K562 (cell line): ENCODE data around the gene FAM234A. TPM values are rescaled to one million over a fixed set of nuclear protein-coding genes. Genes with fewer than 3 reads are reported as not detected.

Source experiments
- ATAC-seq: fragments of 200-7000 bp; cut with Tn5 transposase; 3 replicates; pipeline ENCODE4 v1.9.1; 2020; ENCODE audit warnings: moderate library complexity
- BruUV-seq: library from RNA; stranded (reverse); fragments of 400-500 nt; replicated peaks from 2 replicates; lab custom pipeline; 2021; lab: Mats Ljungman, UMichigan
- CTCF ChIA-PET: fragments of 300-600 bp; formaldehyde crosslinking; extraction: SDS; loops from one replicate; lab custom pipeline; 2021; ENCODE audit warnings: low intra/inter-chr PET ratio; lab: Yijun Ruan, JAX
- POLR2A ChIA-PET: fragments of 300-600, 350-650 bp; sonication (Branson Sonifier 250); formaldehyde crosslinking; extraction: SDS; loops from one replicate; lab custom pipeline; 2021; ENCODE audit warnings: antibody characterized with exemption, inconsistent platforms; lab: Yijun Ruan, JAX
- DNase-seq, 4 experiments: peaks; one replicate each; pipeline versions ENCODE4 v3.0.0 to v3.0.0-alpha.2; 2011 to 2018; ENCODE audit warnings: low spot score in 3 of 4, mixed read lengths in 3 of 4; ENCODE audit errors: extremely low read depth in 1 of 4
- FAIRE-seq: peaks from 2 replicates; lab custom pipeline; 2011; peaks lifted over from hg19 to GRCh38; lab: Jason Lieb, UNC
- H2AFZ ChIP-seq: 2 replicates; pipeline ENCODE4 v1.6.0; 2011; ENCODE audit warnings: low read depth, low read length, control low read depth, inconsistent platforms
- H3K27ac ChIP-seq: fragments of 200-600 bp; 3 replicates; pipeline ENCODE4 v1.8.0; 2011; ENCODE audit warnings: low read depth, mild to moderate bottlenecking, control low read depth, inconsistent platforms, low read length, moderate library complexity, mixed read lengths; ENCODE audit errors: extremely low read depth
- H3K27me3 ChIP-seq, 2 experiments: fragments of 300-600 bp in 1 of 2; 2 replicates in 1 of 2; 3 replicates in 1 of 2; pipeline versions ENCODE4 v1.6.0 to v1.8.0; 2011; ENCODE audit warnings: inconsistent platforms in 2 of 2, low read length in 2 of 2, mild to moderate bottlenecking in 1 of 2, mixed read lengths in 1 of 2, moderate library complexity in 1 of 2; ENCODE audit not compliant: control insufficient read depth in 2 of 2, insufficient read depth in 2 of 2
- H3K36me3 ChIP-seq: fragments of 300-600 bp; 3 replicates; pipeline ENCODE4 v1.8.0; 2011; ENCODE audit warnings: mild to moderate bottlenecking, low read length, inconsistent platforms; ENCODE audit not compliant: control insufficient read depth, insufficient read depth
- H3K4me1 ChIP-seq, 2 experiments: fragments of 200-600 bp in 1 of 2; replicated peaks in 1 of 2; 2 replicates in 1 of 2; 3 replicates in 1 of 2; pipeline versions ENCODE4 v1.5.1 to v1.8.0; 2011; ENCODE audit warnings: inconsistent platforms in 2 of 2, low read length in 2 of 2, mild to moderate bottlenecking in 1 of 2, mixed read lengths in 1 of 2, moderate library complexity in 1 of 2; ENCODE audit not compliant: control insufficient read depth in 2 of 2, insufficient read depth in 2 of 2
- H3K4me2 ChIP-seq: 2 replicates; pipeline ENCODE4 v1.6.1; 2011; ENCODE audit warnings: low read length, control low read depth, inconsistent platforms, mixed read lengths; ENCODE audit not compliant: insufficient read depth
- H3K4me3 ChIP-seq: fragments of 200-600 bp; sonication (generic), shearing (Covaris generic); 2 replicates; pipeline ENCODE4 v1.5.1; 2016; ENCODE audit warnings: control low read depth, inconsistent platforms
- H3K79me2 ChIP-seq: fragments of 200-600 bp; 3 replicates; pipeline ENCODE4 v1.8.0; 2011; ENCODE audit warnings: low read length, inconsistent platforms; ENCODE audit not compliant: control insufficient read depth, insufficient read depth
- H3K9ac ChIP-seq, 2 experiments: 2 replicates each; pipeline versions ENCODE4 v1.6.0 to v1.6.1; 2011; ENCODE audit warnings: low read depth in 2 of 2, low read length in 2 of 2, control low read depth in 1 of 2, inconsistent platforms in 1 of 2, mild to moderate bottlenecking in 1 of 2, mixed read lengths in 1 of 2; ENCODE audit not compliant: insufficient read depth in 1 of 2
- H3K9me1 ChIP-seq: one replicate; pipeline ENCODE4 v1.6.0; 2011; ENCODE audit warnings: inconsistent platforms, mild to moderate bottlenecking, low read length, moderate library complexity; ENCODE audit not compliant: control insufficient read depth, insufficient read depth
- H3K9me3 ChIP-seq: replicated peaks from 2 replicates; pipeline ENCODE4 v1.5.1; 2011; ENCODE audit warnings: low read depth, low read length, inconsistent platforms; ENCODE audit not compliant: control insufficient read depth, insufficient read depth
- H4K20me1 ChIP-seq: replicated peaks from 2 replicates; pipeline ENCODE4 v1.6.1; 2011; ENCODE audit warnings: low read length, inconsistent platforms, mixed read lengths; ENCODE audit not compliant: control insufficient read depth, insufficient read depth
- BRF1 ChIP-seq: IDR thresholded peaks from 3 replicates; pipeline ENCODE4 v1.6.1; 2011; ENCODE audit warnings: borderline replicate concordance, mild to moderate bottlenecking; ENCODE audit not compliant: insufficient read length; ENCODE audit errors: extremely low read depth
- CBX8 ChIP-seq: fragments of 200-600 bp; sonication (generic); IDR thresholded peaks from 2 replicates; pipeline ENCODE4 v1.6.1; 2012; ENCODE audit warnings: borderline replicate concordance, mixed run types, low read depth, mild to moderate bottlenecking, moderate library complexity, mixed read lengths, low read length, control low read depth, inconsistent platforms; ENCODE audit not compliant: poor library complexity, severe bottlenecking; ENCODE audit errors: extremely low read depth
- ESRRA ChIP-seq: fragments of 450-650 bp; IDR thresholded peaks from 2 replicates; pipeline ENCODE4 v1.6.1; 2014; ENCODE audit warnings: low read depth, mild to moderate bottlenecking, moderate library complexity, borderline replicate concordance
- FOS ChIP-seq: IDR thresholded peaks from 3 replicates; pipeline ENCODE4 v1.6.1; 2011; ENCODE audit not compliant: insufficient read length; ENCODE audit errors: extremely low read depth
- IRF9 ChIP-seq: fragments of 450-650 bp; IDR thresholded peaks from 2 replicates; pipeline ENCODE4 v1.6.1; 2016; ENCODE audit warnings: missing biosample characterization, missing genetic modification characterization
- TBL1XR1 ChIP-seq, 2 experiments: IDR thresholded peaks; 2 replicates each; pipeline ENCODE4 v1.6.1; 2012; ENCODE audit warnings: improper control_type of control experiment in 2 of 2, low read length in 2 of 2, mild to moderate bottlenecking in 1 of 2
- ZEB2 ChIP-seq: fragments of 450-650 bp; IDR thresholded peaks from 2 replicates; pipeline ENCODE4 v1.6.1; 2016
- ZNF354B ChIP-seq: fragments of 250-450 bp; sonication (Bioruptor Pico); IDR thresholded peaks from 2 replicates; pipeline ENCODE4 v1.4.0; 2020
- WGBS: fragments of 100-300 bp; shearing (Covaris generic); methylation state at CpG from one replicate; pipeline ENCODE4 v1.1.6; 2016; ENCODE audit warnings: low coverage, mixed read lengths; ENCODE audit not compliant: insufficient coverage; ENCODE audit errors: missing lambda C conversion rate; 5-methylcytosine and 5-hydroxymethylcytosine counted together
- in situ Hi-C: fragments of 300-500 bp; cut with MboI; formaldehyde crosslinking; loops from 4 replicates; pipeline ENCODE4 v1.15.0; 2018; ENCODE audit warnings: inconsistent platforms, mixed read lengths
- intact Hi-C: fragments of 100-400 bp; cut with micrococcal nuclease; formaldehyde crosslinking; loops from 2 replicates; pipeline ENCODE4 v1.14.2; 2022
- polyA plus RNA-seq, 8 experiments: library from polyadenylated mRNA; depleted of rRNA in 4 of 8; stranded (reverse) in 5 of 8; unstranded in 3 of 8; fragments of >200 nt; fragmentation: Nextera tagmentation in 2 of 8; fragmentation: Illumina TruSeq in 1 of 8; extraction: Ambion mirVana in 2 of 8; extraction: Trizol in 1 of 8; gene quantifications; 2 replicates each; pipeline versions ENCODE4 v1.2.1 to v1.2.3, GENCODE V29; 2011 to 2014; ENCODE audit warnings: inconsistent platforms in 1 of 8, missing spikeins in 1 of 8
- total RNA-seq, 7 experiments: library from RNA; depleted of rRNA in 6 of 7; stranded (reverse); fragments of >200 nt in 6 of 7; fragmentation: Illumina TruSeq in 2 of 7; extraction: Trizol in 2 of 7; gene quantifications; 2 replicates each; pipeline versions ENCODE4 v1.2.1 to v1.2.3, GENCODE V29; 2011 to 2021; ENCODE audit warnings: low replicate concordance in 1 of 7

FAM234A gene
- total and polyA plus RNA-seq, 9 of the 15 experiments (the other 6 are each of a cell fraction or from before 2014, with no cell fraction given) = 1.0 to 47.9 (median 15.0) TPM

- H3K79me2 ChIP-seq = peaks cover 5% of the 10 kb centered on the region; the same call in 1 of the 3 replicates
- DNase-seq = no peak
- H2AFZ ChIP-seq = no peak overlapping the region
- H3K36me3 ChIP-seq = peaks cover 16% of the 10 kb centered on the region; the same call in 2 of the 3 replicates
- intact Hi-C loops (no loop called here), in situ Hi-C loops (no loop called here)
- no peak overlapping the region for H3K4me2 ChIP-seq
- CTCF ChIA-PET = no interaction called here
- no peaks in the 10 kb centered on the region for H3K27me3 ChIP-seq
- no peak overlapping the region for H3K27ac ChIP-seq
- H3K9ac ChIP-seq = no peak overlapping the region
- ATAC-seq = no peak
- no peak for TF ChIP-seq CBX8
- H3K4me3 ChIP-seq = no peak overlapping the region
- no peaks in the 10 kb centered on the region for H3K9me1 ChIP-seq
- POLR2A ChIA-PET = interaction anchor here (1.0 to 3.5 kb wide), 3 partner anchors 10 to 163 kb away, joined by 3 to 14 read pairs (median 4); no protein-coding TSS in a partner anchor
- BruUV-seq = no TSS peak
- H4K20me1 ChIP-seq = no peaks in the 10 kb centered on the region
- H3K9me3 ChIP-seq = no peaks in the 10 kb centered on the region
- peaks cover 17 to 49% of the 10 kb centered on the region in 2 experiments for H3K4me1 ChIP-seq
- WGBS = 94% methylated on average over 22 of the region's 25 CpGs
- FAIRE-seq = no peak
Measured at GRCh38 chr16:254461-254860, 19.8 kb downstream of the FAM234A start.

GRCh38 chr16:255183-255582 is 20.6 kb downstream of the FAM234A start:
- DNase-seq = no peak
- Histone ChIP-seq H3K9ac (no peak overlapping the region), H3K27ac (no peak overlapping the region), H4K20me1 (no peaks in the 10 kb centered on the region), H3K4me1 (peaks cover 21 to 51% of the 10 kb centered on the region in 2 experiments), H3K9me1 (peaks cover 4% of the 10 kb centered on the region), H3K4me2 (no peak overlapping the region), H3K79me2 (peaks cover 5% of the 10 kb centered on the region; the same call in 1 of the 3 replicates), H2AFZ (no peak overlapping the region), H3K36me3 (peaks cover 20% of the 10 kb centered on the region; the same call in 2 of the 3 replicates), H3K9me3 (no peaks in the 10 kb centered on the region), H3K27me3 (no peaks in the 10 kb centered on the region), H3K4me3 (no peak overlapping the region)
- ATAC-seq = no peak
- no peak for FAIRE-seq
- 83% methylated on average over 6 of the region's 6 CpGs for WGBS
- ChIA-PET CTCF (no interaction called here), POLR2A (interaction anchor here (3.5 kb wide), 1 partner anchor 11 kb away, joined by 14 read pairs; no protein-coding TSS in a partner anchor)
- in situ Hi-C loops (no loop called here), intact Hi-C loops (no loop called here)
- BruUV-seq = no TSS peak
- no peak for TF ChIP-seq FOS
- TF ChIP-seq ESRRA = no peak
- no peak for TF ChIP-seq ZEB2
- TF ChIP-seq TBL1XR1 (IDR thresholded peaks at IDR 0.05; ENCODE audit: low read length in 2 of 2) = no peak
- no peak for TF ChIP-seq IRF9 (tag)
- TF ChIP-seq ZNF354B (CRISPR knock-in tag) = no peak
- TF ChIP-seq BRF1 = no peak
